GM04503 (cell line): Measurements from ENCODE around the gene USP15.
A peak's percentile ranks its signal among the peaks of the same experiment; 100 is the strongest.

Experiments used
- DNase-seq: peaks from one replicate; pipeline ENCODE4 v3.0.0-alpha.2; 2012; ENCODE audit warnings: low read depth

USP15 gene

GRCh38 chr12:62259993-62260732 is at the start of gene USP15:
USP15 (plus strand) TSS chr12:62260404; CDS start chr12:62260415, 11 bp downstream.
- DNase-seq: peak; percentile 74

- DNase-seq: no peak
These were observed 49.8 kb upstream of the USP15 start for GRCh38 chr12:62210422-62210821.

GRCh38 chr12:62211510-62211909 is 48.7 kb upstream of the USP15 start:
- no peak for DNase-seq

- no peak for DNase-seq
These were observed 45.4 kb upstream of the USP15 start for GRCh38 chr12:62214846-62215245.

GRCh38 chr12:62215506-62215905 is 44.7 kb upstream of the USP15 start:
- DNase-seq: no peak

GRCh38 chr12:62217466-62218194 is 42.6 kb upstream of the USP15 start:
- no peak for DNase-seq

- no peak for DNase-seq
These were observed 39.1 kb upstream of the USP15 start for GRCh38 chr12:62221107-62221506.

- DNase-seq: no peak
These were observed 35.6 kb upstream of the USP15 start for GRCh38 chr12:62224601-62225000.

- DNase-seq: no peak
These were observed 33.1 kb upstream of the USP15 start for GRCh38 chr12:62227091-62227490.

GRCh38 chr12:62230652-62231051 is 29.6 kb upstream of the USP15 start:
- DNase-seq: no peak

GRCh38 chr12:62232143-62232729 is 28.0 kb upstream of the USP15 start:
- no peak for DNase-seq

GRCh38 chr12:62233805-62234204 is 26.4 kb upstream of the USP15 start:
- no peak for DNase-seq

GRCh38 chr12:62239571-62239970 is 20.6 kb upstream of the USP15 start:
- no peak for DNase-seq

GRCh38 chr12:62247281-62248045 is 12.7 kb upstream of the USP15 start:
- no peak for DNase-seq

- DNase-seq: no peak
These were observed 11.3 kb upstream of the USP15 start for GRCh38 chr12:62248873-62249272.

GRCh38 chr12:62249419-62249818 is 10.8 kb upstream of the USP15 start:
- no peak for DNase-seq

- no peak for DNase-seq
These were observed 9.3 kb upstream of the USP15 start for GRCh38 chr12:62250671-62251608.

GRCh38 chr12:62251609-62251958 is 8.6 kb upstream of the USP15 start:
- DNase-seq: no peak

GRCh38 chr12:62252576-62252975 is 7.6 kb upstream of the USP15 start:
- no peak for DNase-seq

GRCh38 chr12:62254967-62255366 is 5.2 kb upstream of the USP15 start:
- no peak for DNase-seq

GRCh38 chr12:62256408-62257096 is 3.7 kb upstream of the USP15 start:
- no peak for DNase-seq
